Right lobe of liver (tissue), 4 donors: ENCODE data around the gene CIITA.

Experiments
- CTCF ChIP-seq, 4 donors: fragments of 200-600 bp in 3 of 4; fragments of 450-650 bp in 1 of 4; IDR thresholded peaks; one replicate each; pipeline versions ENCODE4 v1.5.1 to v1.8.0; 2016 to 2022; ENCODE audit warnings: antibody characterized with exemption in 4 of 4, mild to moderate bottlenecking in 2 of 4
- POLR2A ChIP-seq: fragments of 450-650 bp; IDR thresholded peaks from one replicate; pipeline ENCODE4 v1.6.1; 2017; ENCODE audit warnings: antibody characterized with exemption, mild to moderate bottlenecking
- donor health status: DM: no; HTN: no; CAD: no.
- donor health status: DM: no; HTN: no; CAD: no.
- donor health status: DM: no; HTN: yes; CAD: no.

GRCh38 chr16:10911267-10911666 is 34.3 kb downstream of the CIITA start:
- TF ChIP-seq CTCF (IDR thresholded peaks at IDR 0.05) (no peak), POLR2A (no peak)
